Measurements from ENCODE around the gene CASP6.
A peak's percentile ranks its signal among the peaks of the same experiment; 100 is the strongest.

- TF ChIP-seq POLR2A (IDR thresholded peaks at IDR 0.05) (peak in 1 of 2 donors; percentile 54), CTCF (IDR thresholded peaks at IDR 0.05) (peak; percentile 53 to 82 (median 68))
Observed at GRCh38 chr4:109702950-109703663, at the start of gene CASP6.

Data from heart left ventricle (tissue), 13 donors.